ENCODE data around the gene UVRAG. TPM values are rescaled to one million over a fixed set of nuclear protein-coding genes. Genes with fewer than 3 reads are reported as not detected.

UVRAG gene
- total RNA-seq, 1 experiment from 2014 or later: 29.5 TPM

GRCh38 chr11:75780888-75781287 is 34.1 kb upstream of the UVRAG start:
- intact Hi-C loops (cut with micrococcal nuclease; ENCODE audit: unreplicated experiment): no loop called here
- ChIA-PET POLR2A (interaction anchor here (0.5 kb wide), 1 partner anchor 41 kb away, joined by 4 read pairs; no protein-coding TSS in a partner anchor), CTCF (no interaction called here)
- ATAC-seq (no peak), DNase-seq (ENCODE audit: low read depth, low spot score) (no peak)
- Histone ChIP-seq H3K4me1 (ENCODE audit: control insufficient read depth, insufficient read depth, low read length) (no peaks in the 10 kb centered on the region), H3K27me3 (ENCODE audit: control insufficient read depth, insufficient read depth, low read length) (no peaks in the 10 kb centered on the region), H3K4me3 (ENCODE audit: low read depth in 2 of 2, low read length in 2 of 2) (no peak overlapping the region), H3K27ac (ENCODE audit: low read length) (no peak overlapping the region), H3K36me3 (ENCODE audit: control insufficient read depth, insufficient read depth, low read length) (no peaks in the 10 kb centered on the region), H3K9me3 (ENCODE audit: control insufficient read depth, insufficient read depth, low read depth, low read length) (no peaks in the 10 kb centered on the region)
- no peak for TF ChIP-seq TCF7L2 (IDR thresholded peaks at IDR 0.05; ENCODE audit: low read depth, low read length)
- no peak for TF ChIP-seq CTCF (IDR thresholded peaks at IDR 0.05)
- BruUV-seq (replicated peaks): no TSS peak
- in situ Hi-C loops (cut with HindIII; ENCODE audit: low pct_unique_long_range_greater_than_20kb, low sequenced_read_pairs): no loop called here

GRCh38 chr11:75781296-75781695 is 33.7 kb upstream of the UVRAG start:
- CTCF ChIA-PET: no interaction called here
- Histone ChIP-seq H3K27ac (ENCODE audit: low read length) (no peak overlapping the region), H3K27me3 (ENCODE audit: control insufficient read depth, insufficient read depth, low read length) (no peaks in the 10 kb centered on the region), H3K4me3 (ENCODE audit: low read depth in 2 of 2, low read length in 2 of 2) (no peak overlapping the region), H3K9me3 (ENCODE audit: control insufficient read depth, insufficient read depth, low read depth, low read length) (no peaks in the 10 kb centered on the region), H3K4me1 (ENCODE audit: control insufficient read depth, insufficient read depth, low read length) (no peaks in the 10 kb centered on the region), H3K36me3 (ENCODE audit: control insufficient read depth, insufficient read depth, low read length) (no peaks in the 10 kb centered on the region)
- intact Hi-C loops (cut with micrococcal nuclease; ENCODE audit: unreplicated experiment): no loop called here
- ATAC-seq: no peak
- BruUV-seq (replicated peaks): no TSS peak
- in situ Hi-C loops (cut with HindIII; ENCODE audit: low pct_unique_long_range_greater_than_20kb, low sequenced_read_pairs): no loop called here
- no peak for DNase-seq (ENCODE audit: low read depth, low spot score)
- no peak for TF ChIP-seq POLR2AphosphoS5 (IDR thresholded peaks at IDR 0.05; ENCODE audit: low read depth, low read length)
- TF ChIP-seq SIN3A (IDR thresholded peaks at IDR 0.05; ENCODE audit: borderline replicate concordance, insufficient read depth, low read depth, low read length): no peak
- TF ChIP-seq REST (IDR thresholded peaks at IDR 0.05; ENCODE audit: insufficient read depth in 1 of 2, low read depth in 2 of 2, low read length in 1 of 2): no peak
- no peak for TF ChIP-seq TCF7L2 (IDR thresholded peaks at IDR 0.05; ENCODE audit: low read depth, low read length)
- no peak for TF ChIP-seq CTCF (IDR thresholded peaks at IDR 0.05)
- POLR2A ChIA-PET: no interaction called here

DNA sequence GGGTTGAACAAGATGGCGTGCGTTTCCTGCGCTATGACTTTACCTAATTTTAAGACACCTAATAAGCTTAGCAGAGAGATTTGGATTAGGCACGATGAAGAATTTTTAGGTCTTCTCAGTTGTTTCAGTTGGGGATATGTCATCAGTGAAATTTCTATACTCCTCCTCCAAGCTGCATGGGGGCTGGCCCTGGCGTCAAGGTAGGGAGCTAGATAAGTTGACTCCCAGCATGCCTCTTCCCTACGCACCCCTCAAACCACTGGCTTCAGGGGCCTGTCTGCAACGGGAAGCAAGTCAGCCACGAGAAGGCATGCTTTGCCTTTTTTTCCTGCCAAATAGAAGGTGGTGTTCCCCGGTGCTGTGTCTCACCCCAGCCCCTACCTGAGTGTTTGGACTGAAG is 33.2 kb upstream of the UVRAG start:
- TF ChIP-seq TCF7L2 (IDR thresholded peaks at IDR 0.05; ENCODE audit: low read depth, low read length) (no peak), SIN3A (IDR thresholded peaks at IDR 0.05; ENCODE audit: borderline replicate concordance, insufficient read depth, low read depth, low read length) (no peak), CTCF (IDR thresholded peaks at IDR 0.05) (no peak), POLR2AphosphoS5 (IDR thresholded peaks at IDR 0.05; ENCODE audit: low read depth, low read length) (no peak), REST (IDR thresholded peaks at IDR 0.05; ENCODE audit: insufficient read depth in 1 of 2, low read depth in 2 of 2, low read length in 1 of 2) (no peak)
- Histone ChIP-seq H3K27ac (ENCODE audit: low read length) (no peak overlapping the region), H3K4me1 (ENCODE audit: control insufficient read depth, insufficient read depth, low read length) (no peaks in the 10 kb centered on the region), H3K27me3 (ENCODE audit: control insufficient read depth, insufficient read depth, low read length) (no peaks in the 10 kb centered on the region), H3K9me3 (ENCODE audit: control insufficient read depth, insufficient read depth, low read depth, low read length) (no peaks in the 10 kb centered on the region), H3K36me3 (ENCODE audit: control insufficient read depth, insufficient read depth, low read length) (no peaks in the 10 kb centered on the region), H3K4me3 (ENCODE audit: low read depth in 2 of 2, low read length in 2 of 2) (no peak overlapping the region)
- CTCF ChIA-PET: no interaction called here
- intact Hi-C loops (cut with micrococcal nuclease; ENCODE audit: unreplicated experiment) (no loop called here), in situ Hi-C loops (cut with HindIII; ENCODE audit: low pct_unique_long_range_greater_than_20kb, low sequenced_read_pairs) (no loop called here)
- no TSS peak for BruUV-seq (replicated peaks)
- no peak for ATAC-seq
- POLR2A ChIA-PET: no interaction called here
- no peak for DNase-seq (ENCODE audit: low read depth, low spot score)

Data from Panc1 (cell line).